ENCODE data around the gene RNF167. TPM values are rescaled to one million over a fixed set of nuclear protein-coding genes. Genes with fewer than 3 reads are reported as not detected.

RNF167 gene
- total and polyA plus RNA-seq, 2 of the 8 experiments (the other 6 are each of a cell fraction or from before 2014, with no cell fraction given): 140 to 281 TPM

GRCh38 chr17:4947411-4948165, 7.5 kb downstream of the RNF167 start:
- H3K4ac ChIP-seq (replicated peaks; ENCODE audit: insufficient read length, low read depth, low read length): peak overlapping the region; percentile 96
- peak overlapping the region; percentile 99 for H4K91ac ChIP-seq (replicated peaks; ENCODE audit: insufficient read length, low read length)
- no peak overlapping the region for H2AFZ ChIP-seq (ENCODE audit: low read length)
- 0 out of 2 replicates have a peak, but pooled peaks cover 2% of the 10 kb centered on the region for H3K79me1 ChIP-seq (ENCODE audit: low read depth, low read length)
- no peak overlapping the region for H2BK20ac ChIP-seq (ENCODE audit: low read length)
- no peak overlapping the region; the same call in 1 of the 2 replicates for H2BK15ac ChIP-seq (ENCODE audit: low read length)
- H3K27me3 ChIP-seq (replicated peaks in 1 of 4; ENCODE audit: control insufficient read depth in 3 of 4, extremely low read depth in 1 of 4, insufficient read depth in 3 of 4, low read length in 3 of 4): no peaks in the 10 kb centered on the region
- H2BK5ac ChIP-seq (ENCODE audit: low read depth, low read length): peak overlapping the region; percentile 98
- peak overlapping the region; percentile 78 to 99 (median 94) for H3K9ac ChIP-seq (replicated peaks in 1 of 4; ENCODE audit: extremely low read depth in 1 of 4, low read depth in 3 of 4, low read length in 3 of 4)
- no peak overlapping the region for H2BK12ac ChIP-seq (ENCODE audit: low read depth, low read length)
- CTCF ChIA-PET (ENCODE audit: partially characterized antibody): interaction anchor here (0.7 to 1.0 kb wide), 4 partner anchors 12 to 38 kb away, joined by 3 read pairs; no protein-coding TSS in a partner anchor
- FAIRE-seq (no peak), DNase-seq (ENCODE audit: low read depth in 1 of 2, low spot score in 2 of 2) (peak in 1 of 2 experiments; percentile 74)
- no peak overlapping the region for H2BK120ac ChIP-seq (replicated peaks; ENCODE audit: low read depth, low read length)
- peak overlapping the region; percentile 93 for H3K27ac ChIP-seq (ENCODE audit: low read depth, low read length)
- peak overlapping the region; percentile 98 for H3K56ac ChIP-seq (replicated peaks; ENCODE audit: insufficient read length, low read depth, low read length)
- no peak overlapping the region for H3K23ac ChIP-seq (ENCODE audit: insufficient read length)
- H3K36me3 ChIP-seq (ENCODE audit: control insufficient read depth in 2 of 4, insufficient read depth in 4 of 4, low read length in 3 of 4): peaks cover 6 to 38% (median 25%) of the 10 kb centered on the region in 4 experiments
- no peak overlapping the region for H3K14ac ChIP-seq (ENCODE audit: insufficient read length)
- H4K20me1 ChIP-seq (replicated peaks in 1 of 2; ENCODE audit: control insufficient read depth in 1 of 2, insufficient read depth in 2 of 2, low read length in 2 of 2): peaks cover 16 to 20% of the 10 kb centered on the region in 2 experiments
- peaks cover 18% of the 10 kb centered on the region for H3K23me2 ChIP-seq (ENCODE audit: low read depth, low read length)
- peaks cover 4 to 17% (median 10%) of the 10 kb centered on the region in 4 experiments for H3K4me1 ChIP-seq (replicated peaks in 1 of 4; ENCODE audit: control insufficient read depth in 3 of 4, insufficient read depth in 4 of 4, low read length in 3 of 4)
- peak overlapping the region; percentile 87 to 95 for H3K4me2 ChIP-seq (ENCODE audit: insufficient read depth in 1 of 2, low read depth in 2 of 2, low read length in 2 of 2)
- H2AK5ac ChIP-seq (ENCODE audit: low read depth, low read length): peak overlapping the region; percentile 53; the same call in 1 of the 2 replicates
- H3K18ac ChIP-seq (ENCODE audit: extremely low read depth, low read length): peak overlapping the region; percentile 99
- WGBS, 2 experiments (ENCODE audit: extremely low coverage in 1 of 2, insufficient coverage in 1 of 2, insufficient read length in 1 of 2, insufficient replicate concordance in 2 of 2, low coverage in 1 of 2, low lambda C conversion rate in 2 of 2, missing lambda C conversion rate in 1 of 2): 1% methylated on average over 38 of the region's 56 CpGs; no CpG with 5 or more reads in 1 of the 2 experiments
- peak overlapping the region; percentile 97 for H4K5ac ChIP-seq (ENCODE audit: insufficient read length, low read depth, low read length)
- H4K8ac ChIP-seq (ENCODE audit: extremely low read depth, insufficient read depth, low read length): peak overlapping the region; percentile 96
- peak overlapping the region; percentile 87 to 99 (median 96) for H3K4me3 ChIP-seq (ENCODE audit: extremely low read depth in 1 of 4, insufficient read depth in 2 of 4, low read depth in 3 of 4, low read length in 4 of 4)
- peaks cover 8 to 43% of the 10 kb centered on the region in 2 experiments for H3K79me2 ChIP-seq (ENCODE audit: control insufficient read depth in 1 of 2, insufficient read depth in 2 of 2, low read length in 2 of 2)
- no peaks in the 10 kb centered on the region for H3K9me3 ChIP-seq (ENCODE audit: insufficient read depth in 2 of 2, low read depth in 1 of 2, low read length in 1 of 2)
- POLR2A ChIA-PET (ENCODE audit: partially characterized antibody): interaction anchor here (0.6 to 32.4 kb wide), 19 partner anchors 0 to 218 kb away, joined by 3 to 987 read pairs (median 8); partner anchors contain the start of genes C17orf107, CAMTA2, ENO3 and GP1BA
- TF ChIP-seq TAF1 (IDR thresholded peaks at IDR 0.05; ENCODE audit: low read depth, low read length): no peak; the same call in 1 of the 2 replicates
- TF ChIP-seq CBX8 (IDR thresholded peaks at IDR 0.05; ENCODE audit: borderline replicate concordance, low read depth, low read length): no peak
- TF ChIP-seq ATF2 (IDR thresholded peaks at IDR 0.05; ENCODE audit: low read length): peak; percentile 71; the same call in 1 of the 2 replicates
- TF ChIP-seq E2F6 (IDR thresholded peaks at IDR 0.05): peak; percentile 74
- no peak for TF ChIP-seq KDM5A (IDR thresholded peaks at IDR 0.05; ENCODE audit: low read length)
- TF ChIP-seq CTCF (IDR thresholded peaks at IDR 0.05; ENCODE audit: control extremely low read depth in 1 of 3, insufficient read depth in 1 of 3, low read depth in 1 of 3, low read length in 3 of 3): no peak
